Measurements from ENCODE around the gene CATSPERD.

Gene CATSPERD

DNA sequence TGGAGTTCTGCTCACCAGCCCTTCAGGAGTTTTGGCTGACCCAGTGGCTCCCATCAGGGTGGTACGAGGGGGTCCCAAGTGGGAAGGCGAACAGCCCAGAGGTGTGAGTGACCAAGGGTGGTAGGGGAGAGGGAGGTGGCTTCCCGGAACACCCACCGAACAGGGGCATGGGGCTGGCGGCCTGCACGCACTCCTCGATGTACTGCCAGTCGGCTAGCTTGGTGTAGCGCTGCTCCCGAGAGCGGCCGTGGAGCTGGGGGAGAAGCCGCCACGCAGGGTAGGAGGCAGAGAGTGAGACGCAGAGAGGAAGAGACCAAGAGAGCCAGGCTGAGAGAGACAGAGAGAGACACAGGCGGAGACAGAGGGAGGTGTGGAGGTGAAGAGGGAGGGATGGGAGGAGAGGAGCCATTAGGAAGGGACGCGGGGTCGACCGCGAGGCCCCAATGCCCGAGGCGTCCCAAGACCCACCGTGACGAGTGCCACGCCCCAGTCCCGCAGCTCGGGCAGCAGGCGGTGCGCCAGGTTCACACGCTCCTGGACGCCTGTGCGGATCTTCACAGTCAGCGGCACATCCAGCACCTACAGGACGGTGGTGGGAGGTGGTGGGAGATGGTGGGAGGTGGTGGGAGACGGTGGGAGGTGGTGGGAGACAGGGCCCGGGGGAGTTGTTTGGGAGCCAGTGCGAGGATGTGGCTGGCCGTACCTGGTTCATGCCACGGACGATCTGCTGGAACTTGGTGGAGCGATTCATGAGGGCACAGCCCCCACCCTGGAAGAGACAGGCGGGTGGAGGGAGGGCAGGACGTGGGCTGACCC lies 66.4 kb downstream of the CATSPERD start:
- DNase-seq, result no peak

DNA sequence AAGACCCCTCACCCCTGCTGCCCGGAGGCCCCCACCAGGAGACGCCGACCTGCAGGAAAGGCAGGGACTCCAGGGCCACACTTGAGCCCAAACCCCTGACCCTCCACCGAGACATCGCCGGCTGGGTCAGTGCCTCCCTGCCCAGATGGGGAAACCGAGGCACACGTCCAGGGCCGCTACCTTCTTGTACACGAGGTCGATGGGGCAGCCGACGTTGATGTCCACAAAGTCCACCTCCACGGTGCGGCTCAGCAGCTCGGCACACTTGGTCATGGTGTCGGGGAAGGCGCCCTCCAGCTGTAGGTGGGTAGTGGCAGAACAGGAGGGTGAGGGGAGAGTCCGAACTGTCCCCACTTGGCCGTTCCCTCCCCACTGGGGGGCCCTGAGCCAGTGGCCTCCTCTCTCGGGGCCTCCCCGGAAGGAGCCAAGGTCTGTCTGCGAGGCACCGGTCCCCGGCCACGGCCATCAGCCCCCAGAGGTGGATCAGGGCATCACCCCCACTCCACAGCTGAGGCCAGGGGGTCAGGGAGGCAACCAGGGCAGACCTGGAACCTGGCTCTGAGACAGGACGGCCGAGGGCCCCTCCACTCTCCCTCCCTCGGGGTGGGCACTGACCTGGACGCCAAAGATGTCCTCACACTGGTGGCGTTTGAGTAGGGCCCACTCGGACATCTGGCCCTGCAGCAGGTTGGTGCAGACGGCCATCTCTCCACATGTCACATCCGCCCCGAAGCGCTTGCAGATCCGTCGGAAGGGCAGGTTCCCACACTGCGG lies 67.2 kb downstream of the CATSPERD start:
- no peak for DNase-seq

DNA sequence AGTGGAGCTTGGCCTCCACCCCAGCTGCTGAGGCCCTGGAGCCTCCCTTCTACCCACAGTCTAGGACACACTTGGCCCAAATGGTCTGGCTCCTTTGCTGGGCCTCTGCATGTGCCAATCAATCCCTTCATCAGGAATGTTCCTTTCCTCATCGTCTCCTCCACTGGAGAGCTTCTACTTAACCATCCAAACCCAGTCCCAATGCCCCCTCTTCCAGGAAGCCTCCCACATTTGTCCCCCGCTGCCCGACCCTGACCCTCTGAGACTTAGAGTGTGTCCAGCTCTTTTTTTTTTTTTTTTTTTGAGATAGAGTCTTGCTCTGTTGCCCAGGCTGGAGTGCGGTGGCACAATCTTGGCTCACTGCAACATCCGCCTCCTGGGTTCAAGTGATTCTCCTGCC lies 68.0 kb downstream of the CATSPERD start:
- no peak for DNase-seq

GRCh38 chr19:5789351-5789761 lies 68.9 kb downstream of the CATSPERD start:
- DNase-seq, result no peak

- peak in 2 of 58 donors; percentile 23 to 25 for DNase-seq
These were observed 69.6 kb downstream of the CATSPERD start for GRCh38 chr19:5789886-5790558.

- peak; percentile 71 to 98 (median 95) for DNase-seq
These were observed 70.4 kb downstream of the CATSPERD start, which contains the start of gene DUS3L for GRCh38 chr19:5790559-5791520. Gene DUS3L, minus strand, starts transcription at chr19:5791163. Its CDS starts 22 bp downstream, at chr19:5791141.

GRCh38 chr19:5792224-5792623 lies 71.8 kb downstream of the CATSPERD start:
- DNase-seq, result no peak

DNA sequence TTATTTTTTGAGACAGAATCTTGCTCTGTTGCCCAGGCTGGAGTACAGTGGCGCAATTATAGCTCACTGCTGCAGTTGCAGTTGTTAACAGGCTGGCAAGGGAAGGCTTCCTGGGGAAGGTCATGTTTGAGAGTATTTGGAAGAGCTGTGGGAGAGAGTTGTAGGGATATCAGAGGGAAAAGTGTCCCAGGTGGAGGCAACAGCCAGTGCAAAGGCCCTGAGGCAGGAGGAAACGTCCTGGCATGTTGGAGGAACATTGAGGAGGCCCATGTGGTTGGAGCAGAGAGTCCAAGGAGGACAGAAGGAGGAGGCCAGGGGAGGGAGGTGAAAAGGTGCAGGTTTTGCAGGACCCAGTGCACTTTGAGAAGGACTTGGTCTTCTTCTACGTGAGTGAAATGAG lies 72.8 kb downstream of the CATSPERD start:
- no peak for DNase-seq

DNA sequence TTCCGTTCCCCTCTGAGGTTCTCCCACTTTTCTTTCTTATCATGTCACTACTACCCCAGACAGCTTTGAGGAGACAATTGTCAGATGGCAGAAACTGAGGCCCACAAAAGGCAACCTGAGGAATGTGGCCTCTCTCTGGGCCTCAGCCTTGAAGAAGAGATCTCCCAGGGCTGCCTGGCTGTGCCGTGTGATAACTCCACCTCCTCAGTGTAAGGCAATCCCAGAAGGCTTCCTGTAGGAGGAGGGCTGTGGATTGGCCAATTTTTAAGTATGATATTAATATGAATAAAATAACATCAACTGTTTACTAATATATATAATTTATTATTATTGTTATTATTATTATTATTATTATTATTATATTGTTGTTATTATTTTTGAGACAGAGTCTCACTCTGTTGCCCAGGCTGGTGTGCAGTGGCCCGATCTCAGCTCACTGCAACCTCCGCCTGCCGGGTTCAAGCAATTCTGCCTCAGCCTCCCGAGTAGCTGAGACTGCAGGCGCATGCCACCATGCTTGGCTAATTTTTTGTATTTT lies 75.0 kb downstream of the CATSPERD start:
- no peak for DNase-seq

DNA sequence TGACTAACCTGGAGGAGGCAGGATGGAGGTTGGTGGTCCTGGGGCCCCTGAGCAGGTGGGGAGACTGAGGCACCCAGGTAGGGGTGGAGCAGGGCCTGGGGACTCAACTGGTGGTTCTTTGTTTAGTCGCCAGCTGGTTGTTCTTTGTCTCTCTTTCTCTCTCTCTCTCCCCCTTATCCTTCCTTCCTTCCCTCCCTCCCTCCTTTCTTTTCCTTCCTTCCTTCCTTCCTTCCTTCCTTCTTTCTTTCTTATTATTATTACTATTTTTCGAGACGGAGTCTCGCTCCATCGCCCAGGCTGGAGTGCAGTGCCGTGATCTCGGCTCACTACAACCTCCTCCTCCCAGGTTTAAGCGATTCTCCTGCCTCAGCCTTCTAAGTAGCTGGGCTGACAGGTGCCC lies 77.8 kb downstream of the CATSPERD start:
- DNase-seq, result no peak

GRCh38 chr19:5799247-5800241 lies 79.1 kb downstream of the CATSPERD start:
- no peak for DNase-seq

GRCh38 chr19:5800361-5801270 lies 80.2 kb downstream of the CATSPERD start:
- no peak for DNase-seq

DNA sequence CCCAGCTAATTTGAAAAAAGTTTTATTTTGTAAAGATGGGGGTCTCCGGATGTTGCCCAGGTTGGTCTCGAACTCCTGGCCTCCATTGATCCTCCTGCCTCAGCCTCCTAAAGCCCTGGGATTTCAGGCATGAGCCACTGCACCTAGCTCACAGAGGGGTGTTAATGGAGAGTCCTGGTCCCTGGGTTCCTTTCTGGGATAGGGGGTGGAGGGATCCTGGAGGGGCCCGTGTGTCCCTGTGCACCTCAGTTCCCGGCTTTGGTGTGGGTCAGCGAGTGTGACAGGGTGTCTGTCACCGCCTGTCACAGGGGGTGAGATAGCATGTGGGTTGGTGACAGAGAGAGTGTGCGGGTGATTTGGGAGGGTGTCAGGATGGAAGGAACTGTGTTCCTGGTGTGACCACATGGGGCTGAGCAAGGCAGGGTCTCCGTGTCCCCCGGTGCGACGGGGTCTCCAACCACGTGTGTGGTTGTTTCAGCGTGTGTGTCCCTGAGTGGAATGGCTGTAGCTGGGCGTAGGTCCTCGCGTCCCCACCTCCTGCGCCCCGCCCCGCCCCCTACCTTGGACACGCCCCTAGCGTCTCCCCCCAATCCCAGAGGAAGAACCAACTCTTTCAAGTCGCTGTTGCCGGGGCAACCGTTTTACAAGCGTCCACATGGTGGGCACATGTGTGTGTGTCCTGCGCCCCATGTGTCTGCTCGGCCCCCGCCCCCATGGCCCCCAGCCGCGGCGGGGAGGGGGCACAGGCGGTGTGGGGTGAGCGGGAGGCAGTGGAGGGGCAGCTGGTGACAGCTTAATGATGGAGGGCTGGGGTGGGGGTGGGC lies 81.6 kb downstream of the CATSPERD start:
- DNase-seq, result no peak

GRCh38 chr19:5803441-5803751 lies 83.0 kb downstream of the CATSPERD start:
- DNase-seq, result no peak

- DNase-seq, result peak in 32 of 58 donors; percentile 4 to 59 (median 26)
These were observed 83.5 kb downstream of the CATSPERD start for GRCh38 chr19:5803752-5804515.

All from anterior cingulate cortex (tissue), 58 donors.